Adrenal gland (tissue), 5 donors: ENCODE results near the gene PLOD2.

Experiments
- CTCF ChIP-seq, 6 experiments: fragments of 450-650 bp in 4 of 6; fragments of 200-600 bp in 2 of 6; sonication (generic) in 1 of 6; IDR thresholded peaks; 1 replicate in 5 of 6; 2 replicates in 1 of 6; pipeline versions ENCODE4 v1.5.1 to v1.8.0; 2016 to 2021; ENCODE audit warnings: antibody characterized with exemption in 6 of 6, mild to moderate bottlenecking in 2 of 6, moderate library complexity in 1 of 6
- POLR2A ChIP-seq, 2 donors: fragments of 450-650 bp; IDR thresholded peaks; one replicate each; pipeline ENCODE4 v1.6.1; 2017; ENCODE audit warnings: antibody characterized with exemption in 2 of 2, mild to moderate bottlenecking in 2 of 2, moderate library complexity in 1 of 2
- donor health status: DM: no; HTN: no; CAD: no.

GRCh38 chr3:146180376-146180775, 19.4 kb upstream of the PLOD2 start:
- TF ChIP-seq CTCF (IDR thresholded peaks at IDR 0.05) (no peak), POLR2A (IDR thresholded peaks at IDR 0.05) (no peak)
